GM21381 (cell line): Measurements from ENCODE around the gene NOS3.

Experiments used
- ATAC-seq: cut with Tn5 transposase; IDR thresholded peaks from one replicate; pipeline ENCODE4 v1.9.1; 2021; ENCODE audit warnings: mild to moderate bottlenecking, moderate library complexity; ENCODE audit not compliant: unreplicated experiment

NOS3 gene

GRCh38 chr7:150951521-150951920 is 39.3 kb upstream of the NOS3 start:
- no peak for ATAC-seq

DNA sequence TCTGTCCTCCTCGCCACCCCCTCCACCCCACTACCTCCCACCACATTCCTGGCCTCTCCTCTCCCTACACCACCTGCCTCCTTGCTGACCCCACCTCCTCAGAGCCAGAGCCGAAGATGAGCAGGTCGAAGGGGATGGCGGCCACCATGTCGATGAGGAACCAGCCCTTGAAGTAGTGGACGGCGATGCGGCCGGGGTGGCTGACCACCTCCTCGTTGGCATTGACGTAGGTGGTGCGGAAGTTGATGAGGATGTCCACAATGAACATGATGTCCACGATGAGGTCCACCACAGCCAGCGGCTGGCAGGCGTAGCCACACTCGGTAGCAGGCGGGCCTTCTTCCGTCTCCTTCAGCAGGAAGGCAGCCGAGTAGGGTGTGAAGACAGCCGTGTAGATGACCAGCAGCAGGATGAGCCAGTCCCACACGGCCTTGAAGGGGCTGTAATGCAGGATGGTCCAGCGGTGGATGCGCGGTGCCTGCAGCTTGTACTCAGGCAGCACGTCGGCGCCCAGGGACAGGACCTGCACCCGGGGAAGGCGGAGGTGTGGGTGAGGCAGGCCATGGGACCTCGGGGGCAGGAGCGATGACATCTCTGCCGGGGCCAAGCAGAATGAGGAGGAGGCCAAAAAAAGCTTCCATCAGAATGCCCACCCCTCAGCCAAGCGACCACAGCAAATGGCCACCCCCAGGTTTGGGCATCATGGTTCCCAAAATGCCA is 38.3 kb upstream of the NOS3 start:
- ATAC-seq, result no peak

DNA sequence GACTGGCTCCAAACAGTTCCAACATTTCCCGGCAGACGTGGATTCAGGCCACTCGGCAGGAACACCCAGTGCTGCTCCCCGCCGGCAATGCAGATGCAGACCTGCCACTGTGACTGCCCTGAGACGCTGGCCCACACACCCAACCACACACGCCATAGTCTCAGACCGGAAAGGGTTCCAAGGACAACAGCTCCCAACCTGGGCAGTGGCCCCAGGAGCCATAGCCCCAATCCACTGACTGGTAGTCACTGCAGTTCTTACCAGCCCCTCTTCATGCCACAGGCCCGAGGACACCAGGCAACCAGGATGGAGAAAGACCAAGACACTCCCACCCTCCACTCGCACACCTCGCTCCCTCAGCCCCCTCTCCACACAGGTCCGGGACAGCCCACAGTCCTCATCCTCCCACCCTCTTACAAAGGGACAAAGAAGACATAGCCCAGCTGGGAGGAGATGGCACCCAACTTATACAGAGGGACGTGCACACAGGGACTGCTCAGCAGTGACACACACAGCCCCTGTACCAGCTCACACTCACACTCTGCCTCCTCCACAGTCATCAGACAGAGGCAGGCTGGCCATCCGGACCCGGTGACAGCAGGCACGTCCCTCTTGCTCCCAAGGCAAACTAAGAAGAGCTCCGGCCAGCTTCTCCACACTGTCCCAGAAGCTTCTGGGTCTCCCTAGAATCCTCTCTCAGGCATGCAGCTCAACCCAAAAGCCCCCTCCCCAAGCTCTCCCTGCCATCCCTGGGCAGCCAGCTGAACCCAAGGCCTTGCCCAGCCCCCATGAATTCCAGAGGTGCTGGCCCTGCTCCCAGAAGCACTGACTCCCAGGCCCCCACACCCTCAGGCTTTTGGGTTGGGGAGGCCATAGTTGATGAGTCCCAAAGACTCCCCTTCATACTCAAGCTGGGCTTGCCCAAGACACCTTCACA is 37.5 kb upstream of the NOS3 start:
- no peak for ATAC-seq

GRCh38 chr7:150954201-150954985 is 36.4 kb upstream of the NOS3 start:
- ATAC-seq, result no peak

GRCh38 chr7:150954986-150955518 is 35.8 kb upstream of the NOS3 start:
- ATAC-seq, result no peak

- no peak for ATAC-seq
Measured at GRCh38 chr7:150955519-150956394, 35.1 kb upstream of the NOS3 start.

DNA sequence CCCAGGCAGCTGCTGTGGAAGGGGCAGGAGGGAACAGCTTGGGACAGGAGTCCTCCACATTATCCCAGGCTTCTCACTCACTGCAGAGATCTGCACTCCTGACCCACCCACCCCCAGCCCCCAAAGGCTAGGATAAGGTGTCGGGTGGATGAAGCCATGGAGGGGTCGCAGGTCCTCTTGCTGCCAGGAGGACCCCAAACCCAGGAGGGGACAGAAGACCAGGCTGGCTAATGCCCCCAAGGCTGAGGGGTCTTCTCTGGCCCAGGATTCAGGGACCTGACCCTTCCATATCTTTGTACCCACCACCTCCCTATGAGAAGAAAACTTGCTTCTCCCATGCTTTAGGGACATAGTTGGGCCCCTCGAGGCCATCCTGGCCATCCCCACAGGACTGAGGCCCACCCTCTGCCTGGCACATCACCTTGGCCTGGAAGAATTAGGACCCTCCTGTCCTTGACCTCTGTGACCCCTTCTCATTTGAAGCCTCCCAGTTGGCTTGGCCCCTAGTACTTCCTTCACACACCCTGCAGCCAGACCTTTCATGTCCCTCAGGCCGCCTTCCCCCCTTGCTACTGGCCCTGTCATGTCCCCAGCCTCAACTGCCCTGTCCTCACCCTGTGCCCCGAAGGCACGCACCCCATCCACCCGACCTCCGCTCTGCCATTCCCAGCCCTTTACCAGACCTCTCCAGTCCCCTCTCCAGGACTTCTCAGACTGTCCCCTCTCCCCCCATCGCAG is 34.3 kb upstream of the NOS3 start:
- no peak for ATAC-seq

DNA sequence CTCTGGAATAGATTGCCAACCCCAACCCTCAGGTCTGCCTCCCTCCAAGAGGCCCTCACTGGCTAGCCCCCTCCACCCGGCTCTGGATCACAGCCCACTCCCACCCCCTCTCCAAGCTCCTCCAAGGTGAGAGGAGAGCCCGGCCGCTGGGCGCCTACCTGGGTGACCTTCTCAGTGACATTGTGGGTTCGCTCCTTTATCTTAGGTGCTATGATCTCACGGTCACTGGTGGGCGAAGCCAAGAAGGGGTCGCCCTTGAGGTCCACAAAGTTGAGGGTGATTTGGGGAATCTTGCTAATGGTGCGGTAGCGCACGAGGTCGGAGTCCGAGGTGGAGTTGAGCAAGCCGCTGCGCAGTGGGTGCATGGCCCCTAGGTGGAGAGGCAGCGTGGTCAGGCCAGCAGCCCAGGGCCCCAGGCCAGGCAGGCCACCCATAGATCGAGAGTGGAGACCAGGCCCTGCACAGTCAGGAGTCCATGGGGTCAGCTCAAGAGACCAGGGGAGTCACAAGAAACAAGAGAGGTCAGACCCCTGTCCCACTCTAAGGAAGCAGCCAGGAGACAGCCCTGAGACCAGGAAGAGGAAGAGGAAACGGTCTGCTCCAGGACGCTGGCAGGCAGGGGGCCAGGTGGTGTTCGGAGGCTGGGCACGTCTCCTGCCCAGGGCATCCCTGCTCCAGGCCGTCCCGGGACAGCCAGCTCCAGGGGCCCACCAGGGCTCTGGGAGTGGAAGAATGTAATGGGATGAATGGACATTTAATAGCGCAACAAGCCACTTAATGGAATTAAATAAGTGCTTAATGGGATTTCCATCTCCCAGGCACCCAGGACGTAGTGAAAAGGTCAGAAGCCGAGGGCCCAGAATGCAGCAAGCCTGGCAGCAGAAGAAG is 33.4 kb upstream of the NOS3 start:
- ATAC-seq, result no peak

- no peak for ATAC-seq
Measured at GRCh38 chr7:150958062-150958552, 32.7 kb upstream of the NOS3 start.

DNA sequence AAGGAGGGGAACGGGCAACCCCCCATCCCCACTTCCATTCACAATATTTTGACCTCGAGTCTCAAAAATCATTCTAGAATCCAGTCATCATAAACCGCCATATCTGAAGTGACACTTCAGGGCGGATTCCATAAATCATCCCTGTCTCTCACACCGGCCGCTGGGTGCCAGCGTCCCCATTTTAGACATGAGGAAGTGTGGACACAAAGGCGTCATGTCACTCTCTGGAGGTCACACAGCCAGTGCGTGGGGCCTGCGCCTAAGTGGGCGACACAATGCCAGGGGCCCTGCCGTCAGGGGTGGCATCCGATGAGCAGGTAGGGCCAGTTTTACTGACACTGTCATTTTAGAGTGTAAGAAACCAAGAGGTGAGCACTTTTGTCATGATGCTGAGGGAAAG is 32.2 kb upstream of the NOS3 start:
- ATAC-seq, result no peak

GRCh38 chr7:150959081-150959480 is 31.7 kb upstream of the NOS3 start:
- ATAC-seq, result no peak

GRCh38 chr7:150959739-150960734 is 30.8 kb upstream of the NOS3 start:
- ATAC-seq, result no peak

DNA sequence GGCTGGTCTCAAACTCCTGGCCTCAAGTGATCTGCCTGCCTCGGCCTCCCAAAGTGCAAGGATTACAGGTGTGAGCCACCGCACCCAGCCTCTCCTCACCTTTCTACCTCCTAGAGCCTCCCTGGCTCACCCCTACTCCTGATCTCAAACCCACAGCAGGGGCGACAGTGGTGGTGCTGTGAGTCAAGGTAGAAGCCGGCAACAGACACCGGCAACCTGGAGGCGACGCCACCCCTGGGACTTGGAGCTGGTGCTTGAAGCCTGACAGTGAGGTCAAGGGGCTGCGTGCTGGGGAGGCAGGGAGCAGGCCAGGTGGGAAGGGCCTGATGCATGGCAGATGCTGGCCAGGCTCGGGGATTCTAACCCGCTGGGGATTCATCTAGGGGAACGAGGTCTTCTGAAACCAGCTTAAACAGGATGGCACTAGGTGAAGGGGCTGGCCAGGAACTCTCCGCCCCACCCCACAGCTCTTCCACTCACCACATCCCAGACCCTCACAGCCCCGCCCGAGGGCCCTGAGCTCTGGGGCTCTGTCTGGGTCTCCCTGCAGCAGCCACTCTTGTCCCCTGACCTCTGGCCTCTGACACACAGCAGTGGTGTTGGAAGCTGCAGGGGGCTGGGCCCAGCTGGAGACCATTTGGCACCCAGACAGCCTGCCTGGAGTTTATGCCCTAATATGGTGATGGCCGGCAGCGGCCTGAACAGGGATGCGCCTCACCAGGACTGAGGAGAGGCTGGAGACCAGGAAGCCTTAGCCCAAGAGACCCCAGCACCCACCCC is 29.1 kb upstream of the NOS3 start:
- ATAC-seq, result no peak

GRCh38 chr7:150962290-150962552 is 28.6 kb upstream of the NOS3 start:
- ATAC-seq, result no peak

DNA sequence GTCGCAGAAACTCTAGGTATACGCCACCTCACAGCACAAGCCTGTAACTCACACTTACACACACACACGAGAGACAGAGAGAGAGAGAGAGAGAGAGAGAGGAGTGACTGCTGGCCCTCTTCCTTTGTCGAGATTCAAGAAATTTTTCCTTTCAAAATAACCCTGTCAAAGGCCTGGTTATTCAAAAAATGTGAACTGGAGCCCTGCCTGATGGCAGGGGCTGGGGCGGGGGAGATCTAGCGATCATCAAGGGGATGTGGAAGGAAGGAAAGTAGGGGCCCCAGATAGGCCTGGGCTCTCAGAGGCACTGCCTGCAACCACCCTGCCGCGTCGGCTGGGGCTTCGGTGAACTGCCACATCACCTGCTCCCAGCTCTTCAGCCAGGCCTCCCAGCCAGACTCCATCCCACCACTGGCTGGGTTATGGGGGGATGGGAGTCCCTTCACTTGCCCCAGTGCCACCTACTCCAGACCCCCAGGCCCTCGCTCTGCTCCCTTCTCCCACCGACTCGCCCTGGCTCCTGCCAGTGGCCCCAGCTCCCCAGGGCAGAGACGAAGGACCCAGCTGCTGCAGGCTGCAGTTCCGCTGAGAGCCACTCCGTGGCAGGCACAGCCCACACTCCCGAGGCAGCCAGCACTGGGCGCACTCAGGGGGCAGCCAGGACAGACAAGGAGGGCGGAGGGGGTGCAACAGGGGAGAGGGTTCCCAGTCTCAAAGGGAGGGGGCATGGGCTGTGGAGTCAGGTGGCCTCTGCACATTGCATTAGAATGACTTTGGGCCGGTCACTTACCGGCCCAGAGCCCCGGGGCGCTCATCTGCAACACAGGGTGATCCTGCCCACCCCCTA is 28.0 kb upstream of the NOS3 start:
- ATAC-seq, result no peak
